ENCODE data around the gene TADA2B.

Gene TADA2B

GRCh38 chr4:7029212-7029611, 14.0 kb upstream of the TADA2B start:
- H3K4me3 ChIP-seq, result no peak overlapping the region
- no peak for DNase-seq (ENCODE audit: low spot score)
- no peak overlapping the region for H3K27ac ChIP-seq
- TF ChIP-seq, protein P1, sequence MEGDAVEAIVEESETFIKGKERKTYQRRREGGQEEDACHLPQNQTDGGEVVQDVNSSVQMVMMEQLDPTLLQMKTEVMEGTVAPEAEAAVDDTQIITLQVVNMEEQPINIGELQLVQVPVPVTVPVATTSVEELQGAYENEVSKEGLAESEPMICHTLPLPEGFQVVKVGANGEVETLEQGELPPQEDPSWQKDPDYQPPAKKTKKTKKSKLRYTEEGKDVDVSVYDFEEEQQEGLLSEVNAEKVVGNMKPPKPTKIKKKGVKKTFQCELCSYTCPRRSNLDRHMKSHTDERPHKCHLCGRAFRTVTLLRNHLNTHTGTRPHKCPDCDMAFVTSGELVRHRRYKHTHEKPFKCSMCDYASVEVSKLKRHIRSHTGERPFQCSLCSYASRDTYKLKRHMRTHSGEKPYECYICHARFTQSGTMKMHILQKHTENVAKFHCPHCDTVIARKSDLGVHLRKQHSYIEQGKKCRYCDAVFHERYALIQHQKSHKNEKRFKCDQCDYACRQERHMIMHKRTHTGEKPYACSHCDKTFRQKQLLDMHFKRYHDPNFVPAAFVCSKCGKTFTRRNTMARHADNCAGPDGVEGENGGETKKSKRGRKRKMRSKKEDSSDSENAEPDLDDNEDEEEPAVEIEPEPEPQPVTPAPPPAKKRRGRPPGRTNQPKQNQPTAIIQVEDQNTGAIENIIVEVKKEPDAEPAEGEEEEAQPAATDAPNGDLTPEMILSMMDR (IDR thresholded peaks at IDR 0.05), result no peak

DNA sequence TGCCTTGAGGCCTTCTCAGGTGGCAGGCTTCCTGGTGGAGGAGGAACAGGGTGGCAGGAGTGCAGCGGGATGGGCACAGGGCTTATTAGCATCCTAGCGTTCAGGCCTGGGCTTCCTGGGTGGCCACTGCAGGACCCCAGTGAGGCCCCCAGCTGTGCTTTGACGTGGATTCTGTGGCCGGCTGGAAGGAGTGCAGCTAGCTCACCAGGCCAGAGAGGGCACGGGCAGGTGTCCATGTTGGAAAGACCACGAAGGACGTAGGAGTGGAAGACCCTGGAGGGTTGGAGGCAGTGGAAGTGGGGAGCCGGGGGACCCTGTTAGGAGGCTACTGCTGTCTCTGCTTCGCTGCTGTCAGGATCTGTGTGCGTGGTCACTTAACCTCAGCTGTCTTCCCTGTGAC, 13.3 kb upstream of the TADA2B start:
- TF ChIP-seq, protein P1 (IDR thresholded peaks at IDR 0.05), result no peak
- DNase-seq (ENCODE audit: low spot score), result no peak
- no peak overlapping the region for H3K4me3 ChIP-seq
- H3K27ac ChIP-seq, result no peak overlapping the region

GRCh38 chr4:7030856-7031255, 12.3 kb upstream of the TADA2B start:
- H3K27ac ChIP-seq, result no peak overlapping the region
- TF ChIP-seq, protein P1 (IDR thresholded peaks at IDR 0.05), result no peak
- no peak for DNase-seq (ENCODE audit: low spot score)
- no peak overlapping the region for H3K4me3 ChIP-seq

GRCh38 chr4:7031558-7032449, 11.4 kb upstream of the TADA2B start:
- no peak overlapping the region for H3K4me3 ChIP-seq
- TF ChIP-seq, protein P1 (IDR thresholded peaks at IDR 0.05), result no peak
- H3K27ac ChIP-seq, result no peak overlapping the region
- DNase-seq (ENCODE audit: low spot score), result no peak

- no peak overlapping the region for H3K27ac ChIP-seq
- H3K4me3 ChIP-seq, result no peak overlapping the region
- TF ChIP-seq, protein P1 (IDR thresholded peaks at IDR 0.05), result no peak
- DNase-seq (ENCODE audit: low spot score), result no peak
These were observed 10.6 kb upstream of the TADA2B start for GRCh38 chr4:7032596-7032995.

DNA sequence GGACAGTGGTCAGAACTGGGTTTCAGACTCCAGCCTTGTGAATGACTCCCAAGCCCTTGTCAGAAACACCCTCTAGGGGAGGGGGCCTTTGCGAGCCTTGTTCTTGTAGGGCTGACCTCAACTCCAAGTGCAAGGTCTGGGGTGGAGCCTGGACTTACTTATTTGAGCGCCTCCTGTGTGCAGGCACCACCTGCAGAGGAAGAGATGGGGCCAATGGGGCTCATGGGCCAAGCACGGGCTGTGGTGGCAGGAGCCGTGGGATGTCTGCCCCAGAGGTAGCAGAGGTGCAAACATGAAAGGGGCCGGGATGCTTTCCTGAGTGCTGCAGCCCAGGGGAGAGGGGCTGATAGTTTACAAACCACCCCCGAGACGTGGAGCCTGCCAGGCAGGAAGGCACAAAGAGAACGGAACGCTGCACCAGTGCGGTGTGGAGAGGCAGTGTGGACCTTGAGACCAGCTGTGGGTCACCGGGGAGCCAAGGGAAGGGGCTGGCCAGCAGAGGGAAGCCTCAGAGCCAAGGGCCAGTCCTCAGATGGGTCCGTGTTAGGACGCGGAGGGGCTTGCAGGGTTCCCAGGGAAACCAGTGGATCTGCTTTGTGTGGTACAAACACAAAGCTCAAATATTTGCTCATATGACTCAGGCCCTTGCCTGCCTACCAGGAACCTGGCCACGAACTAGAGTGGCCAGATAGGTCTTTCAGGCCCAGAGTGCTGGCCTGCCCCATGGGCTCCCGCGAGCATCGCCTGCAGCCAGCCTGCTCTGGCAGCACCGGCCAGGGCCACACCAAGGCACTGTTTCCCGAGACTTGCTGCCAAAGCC, 8.7 kb upstream of the TADA2B start:
- TF ChIP-seq, protein P1 (IDR thresholded peaks at IDR 0.05), result no peak
- no peak overlapping the region for H3K27ac ChIP-seq
- DNase-seq (ENCODE audit: low spot score), result no peak
- no peak overlapping the region for H3K4me3 ChIP-seq

All from coronary artery (tissue), 2 donors.